NK-92 (cell line): ENCODE data around the gene PRLH.

Source experiments
- DNase-seq: peaks from one replicate; lab custom pipeline; 2025; ENCODE audit not compliant: unreplicated experiment; lab: John Stamatoyannopoulos, UW

Gene PRLH

DNA sequence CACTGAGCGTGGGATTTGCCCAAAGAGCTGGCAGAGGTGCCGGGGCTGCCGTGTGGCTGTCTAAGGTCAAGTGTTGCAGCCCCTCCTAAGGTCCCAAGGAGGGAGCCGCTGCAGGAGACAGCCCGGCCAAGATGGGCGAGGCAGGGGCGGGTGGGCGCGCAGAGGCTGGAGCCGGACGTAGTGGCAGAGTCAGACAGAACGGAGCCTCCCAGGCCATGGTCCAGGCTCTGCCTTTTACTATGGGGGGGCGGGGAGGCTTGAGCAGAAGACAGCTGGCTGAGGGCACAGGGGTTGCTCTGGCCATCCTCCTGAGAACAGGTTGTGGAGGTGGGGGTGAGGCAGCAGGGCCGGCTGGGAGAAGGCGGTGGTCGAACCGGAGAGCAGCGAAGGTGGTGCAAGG is 27.5 kb upstream of the PRLH start:
- DNase-seq, result no peak

DNA sequence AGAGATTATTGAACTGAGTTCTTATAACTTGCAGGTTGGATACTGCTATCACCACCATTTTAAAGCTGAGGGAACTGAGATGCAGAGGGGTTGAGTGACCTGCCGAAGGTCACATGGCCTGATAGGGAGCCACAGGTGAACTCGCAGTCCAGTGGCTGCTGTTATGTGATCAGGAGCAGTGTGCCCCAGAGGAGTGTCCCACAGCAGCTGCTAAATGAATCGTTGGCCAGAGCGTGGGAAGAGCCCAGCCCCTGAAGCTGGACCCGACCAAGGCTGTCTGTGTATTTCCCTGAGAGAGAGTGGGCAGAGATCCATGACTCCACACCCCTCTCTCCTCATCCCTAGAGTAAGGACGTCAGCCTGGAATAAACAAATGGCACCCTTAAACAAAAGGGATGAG is 26.7 kb upstream of the PRLH start:
- DNase-seq, result no peak

DNA sequence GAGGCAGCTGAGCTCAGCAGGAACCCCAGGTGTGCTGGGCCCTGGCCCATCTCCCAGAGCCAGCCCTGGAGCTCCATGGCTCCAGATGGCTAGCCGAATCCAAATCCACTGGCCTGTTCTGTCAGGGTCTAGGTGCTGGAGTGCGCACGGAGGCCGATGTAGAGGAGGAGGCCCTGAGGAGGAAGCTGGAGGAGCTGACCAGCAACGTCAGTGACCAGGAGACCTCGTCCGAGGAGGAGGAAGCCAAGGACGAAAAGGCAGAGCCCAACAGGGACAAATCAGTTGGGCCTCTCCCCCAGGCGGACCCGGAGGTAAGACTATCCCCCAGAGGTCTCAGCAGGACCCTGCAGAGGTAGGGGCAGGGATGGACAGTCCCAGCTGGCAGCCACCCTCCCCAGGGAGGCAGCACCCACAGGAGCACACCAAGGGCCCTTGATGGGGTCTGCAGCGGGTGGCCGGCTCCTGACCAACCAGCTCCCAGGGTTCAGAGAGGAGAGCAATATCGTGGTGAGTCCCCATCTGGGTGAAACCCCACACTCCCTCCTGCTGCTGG is 26.1 kb upstream of the PRLH start:
- DNase-seq, result no peak

DNA sequence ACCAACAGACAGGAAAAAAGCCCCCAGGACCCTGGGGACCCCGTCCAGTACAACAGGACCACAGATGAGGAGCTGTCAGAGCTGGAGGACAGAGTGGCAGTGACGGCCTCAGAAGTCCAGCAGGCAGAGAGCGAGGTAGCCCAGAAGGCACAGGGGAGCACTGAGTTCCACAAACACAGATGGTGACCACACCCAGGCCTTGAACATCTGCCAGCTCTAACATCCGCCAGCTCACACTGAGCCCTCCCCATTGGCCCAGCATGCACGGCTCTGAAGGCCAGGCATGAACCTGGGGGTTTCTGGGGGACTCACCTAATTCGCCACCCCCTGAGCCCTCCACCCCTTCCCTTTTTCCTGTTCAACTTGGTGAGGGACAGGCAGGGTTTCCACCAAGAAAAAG is 25.6 kb upstream of the PRLH start:
- no peak for DNase-seq

GRCh38 chr2:237541243-237541642 is 25.1 kb upstream of the PRLH start:
- DNase-seq, result no peak

- no peak for DNase-seq
These were observed 24.2 kb upstream of the PRLH start for GRCh38 chr2:237542001-237542704.

- no peak for DNase-seq
These were observed 20.1 kb upstream of the PRLH start for GRCh38 chr2:237546040-237546875.

DNA sequence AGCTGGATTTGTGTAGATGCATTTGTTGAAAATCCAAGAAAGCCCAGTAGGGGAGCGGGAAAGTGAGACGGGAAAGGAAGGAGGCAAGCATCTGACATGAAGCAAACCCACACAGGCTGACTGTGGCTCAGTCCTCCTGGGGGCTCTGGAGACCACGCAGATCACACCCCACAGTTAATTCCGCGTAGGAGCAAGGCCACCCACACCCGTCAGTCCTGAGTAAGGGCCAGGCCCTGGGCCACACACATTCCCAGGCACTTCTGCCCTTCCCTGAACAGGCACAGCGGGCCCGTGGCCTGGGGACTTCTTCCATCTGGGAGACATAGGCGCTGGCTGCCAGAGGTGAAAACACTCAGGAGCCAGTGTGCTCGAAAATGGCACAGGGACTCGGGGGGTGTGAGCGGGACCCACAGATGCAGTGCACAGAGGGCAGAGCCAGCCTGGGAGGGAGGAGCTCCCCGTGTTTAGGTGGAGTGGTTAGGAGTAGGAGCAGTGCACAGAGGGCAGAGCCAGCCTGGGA is 19.4 kb upstream of the PRLH start:
- DNase-seq, result no peak

GRCh38 chr2:237547841-237548416 is 18.4 kb upstream of the PRLH start:
- DNase-seq, result no peak

- no peak for DNase-seq
These were observed 17.2 kb upstream of the PRLH start for GRCh38 chr2:237549216-237549615.

DNA sequence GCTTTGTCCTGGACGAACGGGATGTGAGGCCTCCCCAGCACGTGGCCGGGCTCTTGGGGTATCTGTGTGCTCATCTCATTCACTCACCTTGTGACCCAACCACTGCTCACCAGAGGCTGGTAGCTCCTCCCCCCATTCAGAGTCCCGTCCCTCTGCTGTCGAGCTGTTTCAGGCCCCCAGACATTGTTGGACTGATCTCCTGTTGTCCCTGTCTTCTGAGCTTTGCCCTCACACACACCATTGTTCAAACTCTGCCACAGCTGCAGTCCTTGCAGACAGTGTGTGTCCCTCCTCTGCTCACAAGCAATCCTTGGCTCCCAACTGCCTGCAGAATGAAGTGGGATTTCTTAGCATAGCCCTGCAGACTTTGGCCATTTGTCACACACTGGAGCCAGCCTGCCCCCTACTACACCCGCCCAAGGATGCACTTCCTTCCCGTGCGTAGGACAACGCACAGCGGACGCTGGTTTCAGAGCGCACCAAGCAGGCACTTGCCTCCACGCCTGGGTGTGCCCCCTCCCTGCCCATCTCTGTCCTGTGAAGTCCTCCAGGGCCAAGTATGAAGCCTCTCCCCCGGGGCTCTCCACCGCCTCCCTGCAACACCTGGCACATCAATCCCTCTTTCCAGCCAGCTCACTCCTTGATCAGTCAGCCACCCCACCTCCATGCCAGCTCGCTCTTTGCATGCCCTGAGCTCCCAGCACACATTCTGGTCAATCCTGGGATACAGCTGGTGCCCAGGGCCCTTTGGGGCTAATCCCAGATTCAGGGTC is 16.5 kb upstream of the PRLH start:
- DNase-seq, result no peak

- DNase-seq, result no peak
These were observed 15.3 kb upstream of the PRLH start for GRCh38 chr2:237551071-237551574.

GRCh38 chr2:237552908-237553307 is 13.5 kb upstream of the PRLH start:
- DNase-seq, result no peak

DNA sequence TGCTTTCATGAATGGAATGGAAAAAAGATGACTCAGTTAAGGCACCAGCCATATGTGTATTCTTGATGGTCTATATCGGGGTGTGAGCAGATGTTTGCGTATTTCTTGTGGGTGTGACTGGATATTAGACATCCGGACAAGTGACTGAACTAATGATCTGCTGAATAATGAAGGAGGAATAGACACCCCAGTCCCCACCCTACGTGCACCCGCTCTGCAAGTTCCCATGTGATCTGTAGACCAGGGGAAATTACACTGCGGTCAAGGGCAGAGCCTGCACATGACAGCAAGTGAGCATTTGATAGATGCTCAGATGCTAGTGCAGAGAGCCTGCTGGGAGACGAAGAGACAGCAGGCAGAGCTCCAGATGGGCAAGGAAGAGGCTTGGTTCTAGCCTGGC is 12.4 kb upstream of the PRLH start:
- DNase-seq, result no peak

DNA sequence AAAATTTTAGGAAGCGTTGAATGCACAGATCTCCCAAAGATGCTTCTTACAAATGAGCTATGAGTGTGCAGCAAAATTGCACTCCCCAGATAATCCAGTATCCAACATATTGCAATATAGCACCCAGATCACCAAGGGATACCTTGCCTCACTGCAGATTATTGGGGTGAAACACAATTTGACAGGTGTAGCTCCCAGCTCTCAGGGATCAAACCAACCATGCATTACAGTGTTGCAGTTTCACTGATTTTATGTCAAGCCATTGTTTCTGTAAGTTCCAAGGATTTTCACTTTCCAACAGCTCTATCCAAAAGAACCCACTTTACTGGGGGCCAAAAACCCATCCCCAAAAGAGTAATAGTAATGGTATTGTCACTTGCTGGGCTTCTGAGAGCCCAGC is 10.8 kb upstream of the PRLH start:
- no peak for DNase-seq

GRCh38 chr2:237556773-237557632 is 9.4 kb upstream of the PRLH start:
- no peak for DNase-seq

DNA sequence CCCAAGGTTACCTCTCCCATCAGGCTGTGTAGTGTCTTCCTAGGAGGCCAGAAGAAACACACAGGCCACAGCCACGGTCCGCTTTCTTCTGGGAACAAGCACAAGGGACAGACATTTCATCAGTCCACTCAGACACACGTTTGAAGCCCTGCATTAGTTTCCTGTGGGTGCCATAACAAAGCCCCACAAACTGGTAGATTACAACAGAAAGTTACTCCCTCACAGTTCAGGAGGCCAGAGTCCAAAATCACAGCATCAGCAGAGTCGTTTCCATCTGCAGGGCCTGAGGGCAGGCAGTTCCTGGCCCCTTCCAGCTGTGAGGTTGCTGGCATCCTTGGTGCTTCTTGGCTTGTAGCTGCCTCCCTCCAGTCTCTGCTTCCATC is 8.8 kb upstream of the PRLH start:
- DNase-seq, result no peak

DNA sequence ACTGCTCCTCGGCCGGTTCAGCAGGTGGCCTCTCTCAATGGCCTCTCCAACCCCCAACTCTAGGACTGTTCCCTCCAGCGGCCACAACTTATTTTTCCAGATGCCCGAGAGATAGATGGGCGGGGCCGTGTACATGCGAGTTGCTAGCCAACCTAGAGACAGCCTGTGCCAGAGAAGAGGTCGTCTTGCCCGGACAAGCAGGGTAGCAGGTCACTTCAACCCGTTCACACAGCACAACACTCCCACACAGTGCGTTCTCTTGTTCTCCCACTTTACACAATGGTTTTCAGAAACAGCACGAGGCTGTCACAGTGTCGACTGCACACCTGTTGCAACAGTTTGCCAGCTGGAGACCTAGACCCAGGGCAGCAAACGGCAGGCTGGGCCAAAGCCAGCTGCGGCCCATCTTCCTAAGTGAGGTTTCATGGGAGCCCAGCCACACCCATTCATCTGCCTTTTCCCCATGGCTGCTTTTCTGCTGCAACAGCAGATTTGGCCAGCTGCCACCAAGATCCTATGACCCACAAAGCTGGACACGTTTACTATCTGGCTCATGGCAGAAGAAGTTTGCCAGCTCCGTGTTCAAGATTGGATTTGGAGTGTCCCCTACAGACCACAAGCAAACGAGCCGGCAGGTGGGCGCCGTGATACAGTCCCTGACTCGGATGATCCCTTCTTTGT is 7.3 kb upstream of the PRLH start:
- no peak for DNase-seq

DNA sequence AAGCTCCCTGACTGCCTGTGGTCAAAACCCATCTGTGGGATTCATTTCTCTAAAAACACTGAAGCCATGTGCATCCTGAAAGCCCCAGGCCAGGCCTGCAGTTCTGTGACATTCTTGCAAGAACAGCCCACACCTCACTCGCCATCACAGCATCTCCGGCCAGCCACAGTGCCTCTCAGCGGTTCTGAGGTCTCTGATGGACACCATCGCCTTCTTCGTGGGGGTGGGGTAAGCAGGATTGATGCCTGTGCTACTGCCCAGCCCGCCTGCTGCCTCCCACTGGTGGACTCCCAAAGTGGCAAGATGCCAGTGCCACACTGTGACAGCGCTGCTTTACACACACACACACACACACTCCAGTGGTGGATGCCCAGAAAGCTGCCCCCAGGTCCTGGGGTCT is 5.2 kb upstream of the PRLH start:
- DNase-seq, result no peak
